ENCODE data around the gene PXDN. TPM values are rescaled to one million over a fixed set of nuclear protein-coding genes. Genes with fewer than 3 reads are reported as not detected.

The PXDN gene
- total RNA-seq, 1 donor from 2014 or later, result 150 TPM

DNA sequence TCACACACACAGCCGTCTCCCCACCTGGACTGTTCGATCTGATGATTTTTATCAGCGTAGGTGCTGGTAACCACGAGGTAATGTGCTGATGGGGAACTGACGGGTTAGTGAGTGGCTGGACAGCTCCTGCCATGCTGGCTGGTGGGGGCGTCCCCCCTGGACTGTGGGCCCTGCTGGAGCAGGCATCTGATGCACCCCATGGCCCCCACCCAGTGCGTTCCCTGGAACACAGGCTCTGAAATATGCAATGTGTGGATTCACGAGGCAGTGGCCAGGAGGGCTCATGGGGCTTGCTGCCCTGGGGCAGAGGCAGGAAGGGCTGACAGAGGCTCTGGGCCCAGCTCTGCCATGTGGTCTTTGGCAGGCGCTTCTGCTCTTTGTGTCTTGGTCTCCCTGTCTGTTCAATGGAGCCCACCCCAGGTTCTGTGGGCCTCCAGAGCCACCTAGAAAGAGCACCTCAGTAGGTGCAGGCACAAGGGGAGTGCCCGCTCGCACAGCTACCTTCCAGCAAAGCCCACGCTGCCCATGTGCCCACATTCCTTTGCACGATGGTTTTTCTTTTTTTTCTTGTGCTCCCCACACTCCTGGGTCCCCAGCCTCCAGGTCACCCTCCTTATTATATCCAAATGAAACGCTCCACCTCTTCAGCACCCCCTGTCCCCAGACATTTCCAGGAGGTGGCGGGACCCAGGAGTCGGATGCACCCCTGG, 10.3 kb upstream of the PXDN start:
- Mint-ChIP-seq H3K27ac (no peak overlapping the region), H3K9me3 (peaks cover 4% of the 10 kb centered on the region), H3K36me3 (peaks cover 4% of the 10 kb centered on the region), H3K4me1 (ENCODE audit: unreplicated experiment) (peaks cover 24% of the 10 kb centered on the region), H3K4me3 (no peak overlapping the region), H3K27me3 (peaks cover 14% of the 10 kb centered on the region)
- DNase-seq (ENCODE audit: extremely low spot score, unreplicated experiment), result no peak
- TF ChIP-seq, protein P1, sequence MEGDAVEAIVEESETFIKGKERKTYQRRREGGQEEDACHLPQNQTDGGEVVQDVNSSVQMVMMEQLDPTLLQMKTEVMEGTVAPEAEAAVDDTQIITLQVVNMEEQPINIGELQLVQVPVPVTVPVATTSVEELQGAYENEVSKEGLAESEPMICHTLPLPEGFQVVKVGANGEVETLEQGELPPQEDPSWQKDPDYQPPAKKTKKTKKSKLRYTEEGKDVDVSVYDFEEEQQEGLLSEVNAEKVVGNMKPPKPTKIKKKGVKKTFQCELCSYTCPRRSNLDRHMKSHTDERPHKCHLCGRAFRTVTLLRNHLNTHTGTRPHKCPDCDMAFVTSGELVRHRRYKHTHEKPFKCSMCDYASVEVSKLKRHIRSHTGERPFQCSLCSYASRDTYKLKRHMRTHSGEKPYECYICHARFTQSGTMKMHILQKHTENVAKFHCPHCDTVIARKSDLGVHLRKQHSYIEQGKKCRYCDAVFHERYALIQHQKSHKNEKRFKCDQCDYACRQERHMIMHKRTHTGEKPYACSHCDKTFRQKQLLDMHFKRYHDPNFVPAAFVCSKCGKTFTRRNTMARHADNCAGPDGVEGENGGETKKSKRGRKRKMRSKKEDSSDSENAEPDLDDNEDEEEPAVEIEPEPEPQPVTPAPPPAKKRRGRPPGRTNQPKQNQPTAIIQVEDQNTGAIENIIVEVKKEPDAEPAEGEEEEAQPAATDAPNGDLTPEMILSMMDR (conservative IDR thresholded peaks at IDR 0.05), result no peak

DNA sequence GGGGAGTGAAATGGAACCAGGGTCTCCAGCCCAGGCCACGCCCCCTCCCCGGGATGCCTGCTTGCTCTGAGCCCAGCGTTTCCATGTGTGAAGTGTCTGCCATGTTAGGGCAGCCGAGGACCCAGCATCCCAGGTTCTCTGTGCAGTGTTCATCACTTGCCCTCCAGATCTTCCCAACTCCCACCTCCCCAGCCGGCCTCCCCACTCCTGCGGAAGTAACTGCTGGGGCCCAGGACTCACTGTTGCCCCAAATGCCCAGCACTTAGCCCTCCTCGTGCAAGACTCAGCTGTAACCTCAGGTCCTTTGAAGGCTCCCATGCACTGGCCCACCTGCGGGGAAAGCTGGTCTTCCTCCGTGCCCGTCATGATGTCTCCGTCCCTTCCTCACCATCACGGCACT, 9.7 kb upstream of the PXDN start:
- no peak overlapping the region for H3K27ac Mint-ChIP-seq
- no peak overlapping the region for H3K4me3 Mint-ChIP-seq
- TF ChIP-seq, protein P1 (conservative IDR thresholded peaks at IDR 0.05), result no peak
- peaks cover 24% of the 10 kb centered on the region for H3K4me1 Mint-ChIP-seq (ENCODE audit: unreplicated experiment)
- peaks cover 4% of the 10 kb centered on the region for H3K36me3 Mint-ChIP-seq
- no peak for DNase-seq (ENCODE audit: extremely low spot score, unreplicated experiment)
- H3K27me3 Mint-ChIP-seq, result peaks cover 19% of the 10 kb centered on the region
- H3K9me3 Mint-ChIP-seq, result peaks cover 4% of the 10 kb centered on the region

DNA sequence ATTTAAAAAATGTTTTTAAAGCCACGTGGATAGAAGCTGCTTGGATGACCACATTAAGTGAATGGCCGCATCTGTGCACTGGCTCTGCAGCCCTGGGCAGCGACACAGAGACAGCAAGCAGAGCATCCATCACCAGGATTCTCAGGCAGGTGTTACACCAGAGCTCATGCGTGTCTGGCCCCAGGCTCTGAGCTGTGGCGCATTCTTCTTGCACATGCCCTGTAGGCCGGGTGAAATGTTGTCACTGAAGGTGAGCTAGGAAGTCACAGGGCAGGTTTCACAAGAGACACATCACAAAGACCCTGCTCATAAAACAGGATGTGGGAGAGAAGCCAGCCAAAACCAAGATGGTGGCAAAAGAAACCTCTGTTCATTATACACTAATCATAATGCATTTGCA, 8.4 kb upstream of the PXDN start:
- DNase-seq (ENCODE audit: extremely low spot score, unreplicated experiment), result peak; percentile 65
- H3K4me1 Mint-ChIP-seq (ENCODE audit: unreplicated experiment), result peaks cover 16% of the 10 kb centered on the region
- peaks cover 4% of the 10 kb centered on the region for H3K9me3 Mint-ChIP-seq
- no peak overlapping the region for H3K4me3 Mint-ChIP-seq
- H3K27me3 Mint-ChIP-seq, result peaks cover 29% of the 10 kb centered on the region
- peaks cover 4% of the 10 kb centered on the region for H3K36me3 Mint-ChIP-seq
- H3K27ac Mint-ChIP-seq, result no peak overlapping the region
- TF ChIP-seq, protein P1 (conservative IDR thresholded peaks at IDR 0.05), result no peak

DNA sequence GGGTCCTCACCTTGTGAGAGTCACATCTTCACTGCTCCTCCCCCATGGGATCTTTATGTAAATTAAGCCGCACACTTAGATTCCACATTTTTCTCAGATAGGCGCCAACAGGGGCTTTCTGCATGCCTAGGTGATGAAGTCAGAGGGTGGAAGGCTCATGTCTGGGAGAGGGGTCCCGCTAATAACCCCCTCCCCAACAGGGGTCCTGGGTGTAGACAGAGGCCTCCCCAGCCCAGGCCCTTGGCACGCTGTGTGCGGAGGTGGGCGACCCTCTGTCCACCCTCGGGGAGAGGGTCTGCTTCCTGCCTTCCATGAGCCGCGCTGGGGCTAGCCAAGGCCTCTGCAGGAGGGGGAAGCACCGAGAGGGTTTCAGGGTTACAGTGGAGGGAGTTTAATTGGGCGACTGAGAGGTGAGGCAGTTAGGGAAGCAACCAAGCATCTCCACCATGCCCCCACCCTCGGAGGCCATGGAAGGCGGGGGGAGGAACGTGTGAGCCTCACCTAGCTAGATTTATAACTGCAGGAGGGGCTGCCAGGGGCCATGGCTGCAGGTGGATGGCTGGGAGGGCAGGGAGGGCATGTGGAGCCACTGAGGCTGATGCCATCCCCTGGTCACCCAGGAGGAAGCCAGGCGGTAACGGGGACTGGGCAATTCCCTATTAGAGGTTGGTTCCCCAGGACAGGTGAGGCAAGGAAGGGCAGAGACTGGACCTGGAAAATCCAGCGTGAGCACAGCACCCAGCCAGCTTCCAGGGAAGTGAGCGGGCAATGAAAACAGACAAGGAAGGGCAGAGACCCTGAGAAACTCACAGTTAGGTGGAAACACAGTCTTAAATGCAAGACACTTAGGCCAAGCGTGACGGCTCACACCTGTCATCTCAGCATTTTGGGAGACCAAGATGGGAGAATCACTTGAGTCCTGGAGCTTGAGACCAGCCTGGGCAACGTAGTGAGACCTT, 7.7 kb upstream of the PXDN start:
- peaks cover 16% of the 10 kb centered on the region for H3K4me1 Mint-ChIP-seq (ENCODE audit: unreplicated experiment)
- no peak overlapping the region for H3K4me3 Mint-ChIP-seq
- H3K27me3 Mint-ChIP-seq, result peaks cover 34% of the 10 kb centered on the region
- peaks cover 4% of the 10 kb centered on the region for H3K9me3 Mint-ChIP-seq
- peak; percentile 63 for DNase-seq (ENCODE audit: extremely low spot score, unreplicated experiment)
- TF ChIP-seq, protein P1 (conservative IDR thresholded peaks at IDR 0.05), result no peak
- no peak overlapping the region for H3K27ac Mint-ChIP-seq
- H3K36me3 Mint-ChIP-seq, result peaks cover 4% of the 10 kb centered on the region

DNA sequence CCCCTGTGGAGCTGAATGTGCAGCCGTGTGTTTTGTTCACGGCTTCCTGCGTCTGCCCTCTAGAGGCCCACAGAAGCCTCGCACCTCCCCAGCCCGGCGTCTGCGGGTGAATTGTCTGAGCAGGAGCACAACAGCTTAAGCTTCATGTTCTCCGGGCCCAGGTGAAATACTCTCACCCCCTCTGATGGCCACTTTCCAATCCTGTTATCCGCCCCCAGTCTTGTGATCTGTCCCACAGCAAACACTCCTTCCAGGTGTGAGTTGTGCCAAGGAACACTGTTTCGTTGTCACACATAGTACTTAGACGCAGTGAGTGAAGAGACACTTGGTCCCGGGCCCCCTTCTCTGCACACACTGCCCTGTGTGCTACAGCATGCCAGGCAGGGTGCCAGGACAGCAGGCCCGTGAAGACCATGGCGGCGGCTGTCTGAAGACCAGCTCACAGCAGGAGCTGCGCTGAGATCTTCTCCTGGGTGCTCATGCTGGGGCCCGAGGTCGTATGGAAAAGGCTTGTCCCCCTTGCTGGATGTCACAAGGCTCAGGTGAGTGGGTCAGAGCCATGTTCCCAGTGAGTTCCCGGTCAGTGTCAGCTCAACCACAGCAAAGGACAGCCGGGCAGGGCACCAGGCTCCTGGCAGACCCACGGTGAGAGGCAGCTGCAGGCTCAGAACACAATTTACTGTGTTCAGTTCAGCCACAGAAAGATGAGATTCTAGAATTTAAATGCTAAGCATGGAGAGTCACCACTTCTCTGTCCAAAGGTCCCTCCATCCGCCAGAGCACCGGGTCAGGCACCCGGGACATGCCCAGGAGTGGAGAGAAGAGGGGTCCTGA, 6.8 kb upstream of the PXDN start:
- H3K36me3 Mint-ChIP-seq, result peaks cover 6% of the 10 kb centered on the region
- peaks cover 4% of the 10 kb centered on the region for H3K9me3 Mint-ChIP-seq
- peaks cover 42% of the 10 kb centered on the region for H3K27me3 Mint-ChIP-seq
- no peak overlapping the region for H3K4me3 Mint-ChIP-seq
- peak overlapping the region; percentile 66 for H3K27ac Mint-ChIP-seq
- TF ChIP-seq, protein P1 (conservative IDR thresholded peaks at IDR 0.05), result peak; percentile 86
- DNase-seq (ENCODE audit: extremely low spot score, unreplicated experiment), result peak; percentile 79
- peaks cover 12% of the 10 kb centered on the region for H3K4me1 Mint-ChIP-seq (ENCODE audit: unreplicated experiment)

Data from type B pancreatic cell (in vitro differentiated cells).